ENCODE measurements around the gene C1orf74. TPM values are rescaled to one million over a fixed set of nuclear protein-coding genes. Genes with fewer than 3 reads are reported as not detected.

Gene C1orf74
- polyA plus RNA-seq, 1 of the 3 experiments (the other 2 are of a cell fraction), result 1.5 TPM

GRCh38 chr1:209749670-209750323, 34.6 kb downstream of the C1orf74 start:
- H3K4me1 ChIP-seq (ENCODE audit: control insufficient read depth in 1 of 2, insufficient read depth in 2 of 2, low read depth in 1 of 2, low read length in 1 of 2), result peaks cover 9 to 16% of the 10 kb centered on the region in 2 experiments; a peak in 3 of 4 replicates
- no peaks in the 10 kb centered on the region for H3K9me2 ChIP-seq
- no peaks in the 10 kb centered on the region for H3K36me3 ChIP-seq (replicated peaks in 1 of 2; ENCODE audit: control insufficient read depth in 1 of 2, insufficient read depth in 2 of 2, low read length in 1 of 2)
- 60% methylated on average over 6 of the region's 6 CpGs for WGBS (ENCODE audit: low lambda C conversion rate)
- H3K27ac ChIP-seq (ENCODE audit: low read depth in 2 of 2, low read length in 1 of 2), result no peak overlapping the region
- H3K9me3 ChIP-seq, result no peaks in the 10 kb centered on the region
- TF ChIP-seq FOXJ3 (CRISPR knock-in tag; IDR thresholded peaks at IDR 0.05) (no peak), REST (IDR thresholded peaks at IDR 0.05; ENCODE audit: low read depth, low read length) (no peak), ELF1 (IDR thresholded peaks at IDR 0.05) (no peak), FOXM1 (IDR thresholded peaks at IDR 0.05; ENCODE audit: low read depth) (no peak), GABPA (IDR thresholded peaks at IDR 0.05; ENCODE audit: low read depth) (no peak), GATA2 (CRISPR knock-in tag; IDR thresholded peaks at IDR 0.05) (peak; percentile 44), SMC3 (IDR thresholded peaks at IDR 0.05; ENCODE audit: low read depth, low read length) (no peak), TCF12 (IDR thresholded peaks at IDR 0.05) (no peak), MAX (IDR thresholded peaks at IDR 0.05; ENCODE audit: low read depth) (no peak), RAD21 (IDR thresholded peaks at IDR 0.05; ENCODE audit: low read length) (no peak), USF2 (IDR thresholded peaks at IDR 0.05; ENCODE audit: borderline replicate concordance, low read depth, low read length) (no peak), EZH2phosphoT487 (IDR thresholded peaks at IDR 0.05; ENCODE audit: borderline replicate concordance, low read depth) (no peak), CTCF (IDR thresholded peaks at IDR 0.05) (no peak), YY1 (IDR thresholded peaks at IDR 0.05; ENCODE audit: low read depth) (no peak), MXI1 (IDR thresholded peaks at IDR 0.05; ENCODE audit: low read depth, low read length) (no peak), CHD2 (IDR thresholded peaks at IDR 0.05; ENCODE audit: low read length, partially characterized antibody) (peak; percentile 15)
- H3K4me2 ChIP-seq, result no peak overlapping the region
- POLR2A ChIA-PET, result no interaction called here
- H3F3A ChIP-seq (replicated peaks; ENCODE audit: insufficient read depth), result peaks cover 5% of the 10 kb centered on the region
- H3K4me3 ChIP-seq (ENCODE audit: low read depth in 2 of 2, low read length in 1 of 2), result no peak overlapping the region
- no peaks in the 10 kb centered on the region for H3K27me3 ChIP-seq (ENCODE audit: insufficient read depth)
- H2AFZ ChIP-seq (ENCODE audit: low read depth), result peak overlapping the region; percentile 9; the same call in 1 of the 2 replicates
- CTCF ChIA-PET, result interaction anchor here (1.2 kb wide), 1 partner anchor 111 kb away, joined by 3 read pairs; no protein-coding TSS in a partner anchor
- H3K9ac ChIP-seq, result no peak overlapping the region
- H4K20me1 ChIP-seq (ENCODE audit: insufficient read depth), result no peaks in the 10 kb centered on the region
- no peaks in the 10 kb centered on the region for H3K79me2 ChIP-seq (ENCODE audit: insufficient read depth)
- DNase-seq, result peak; percentile 59
